Measurements from ENCODE around the gene SNTB2. TPM values are rescaled to one million over a fixed set of nuclear protein-coding genes. Genes with fewer than 3 reads are reported as not detected.
"Not testable (repeated sequence)": the region's sequence is repeated elsewhere in the genome, so short reads cannot be mapped to it uniquely, and the experiment has no call there.

The SNTB2 gene
- 4.8 and 5.7 TPM in 2 replicates for total RNA-seq (2014; rRNA removed; shearing (Covaris generic); ENCODE audit: low replicate concordance)

DNA sequence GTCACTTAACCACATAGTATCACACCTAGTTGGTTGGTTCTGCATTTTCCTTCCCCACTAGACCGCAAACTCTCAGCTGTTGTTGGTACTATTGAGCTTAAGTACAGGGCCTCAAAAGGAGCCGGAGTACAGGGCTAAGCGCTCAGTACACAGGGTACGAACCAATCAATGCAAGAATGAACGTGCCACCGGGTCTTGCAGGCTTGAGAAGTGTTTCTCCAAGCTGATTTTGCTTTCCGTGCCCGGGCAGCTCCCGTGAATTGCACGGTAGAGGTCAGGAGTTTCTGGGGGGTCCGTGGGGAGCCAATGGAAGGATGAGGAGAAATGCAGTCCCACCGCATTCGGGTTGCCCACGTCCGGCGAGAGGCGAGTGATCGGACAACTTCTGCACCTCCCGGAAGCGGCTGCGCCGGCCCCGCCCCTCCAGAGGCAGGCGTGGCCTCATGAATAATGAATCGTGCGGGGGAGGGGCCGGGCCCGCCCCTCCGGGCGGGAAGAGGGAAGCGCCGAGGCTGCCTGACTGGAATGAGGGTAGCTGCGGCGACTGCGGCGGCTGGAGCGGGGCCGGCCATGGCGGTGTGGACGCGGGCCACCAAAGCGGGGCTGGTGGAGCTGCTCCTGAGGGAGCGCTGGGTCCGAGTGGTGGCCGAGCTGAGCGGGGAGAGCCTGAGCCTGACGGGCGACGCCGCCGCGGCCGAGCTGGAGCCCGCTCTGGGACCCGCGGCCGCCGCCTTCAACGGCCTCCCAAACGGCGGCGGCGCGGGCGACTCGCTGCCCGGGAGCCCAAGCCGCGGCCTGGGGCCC is at the start of gene SNTB2:
TSS of gene SNTB2 (plus strand) at position 523 of the 804 bp plus-strand sequence. CDS start at position 526, 3 bp downstream.
- peak; percentile 92 for DNase-seq (ENCODE audit: low read depth)
- in situ Hi-C loops (cut with HindIII; ENCODE audit: low pct_unique_long_range_greater_than_20kb, low sequenced_read_pairs): no loop called here

DNA sequence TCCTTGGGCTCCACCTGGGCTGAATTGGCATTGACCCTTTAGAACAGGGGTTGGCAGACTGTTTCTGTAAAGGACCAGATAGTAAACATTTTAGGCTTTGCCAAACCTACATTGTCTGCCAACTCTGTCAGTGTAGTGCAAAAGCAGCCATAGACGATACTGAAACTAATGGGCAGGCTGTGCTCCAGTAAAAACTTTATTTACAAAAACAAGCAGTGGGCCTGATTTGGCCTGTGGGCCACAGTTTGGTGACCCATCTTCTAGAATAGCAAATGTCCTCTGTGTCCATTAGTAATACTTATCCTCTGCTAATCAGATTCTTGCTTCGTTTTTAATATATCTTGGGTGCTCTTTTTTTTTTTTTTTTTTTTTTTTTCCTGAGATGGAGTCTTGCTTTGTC is 48.4 kb upstream of the SNTB2 start:
- DNase-seq (ENCODE audit: low read depth): no peak
- in situ Hi-C loops (cut with HindIII; ENCODE audit: low pct_unique_long_range_greater_than_20kb, low sequenced_read_pairs): no loop called here

DNA sequence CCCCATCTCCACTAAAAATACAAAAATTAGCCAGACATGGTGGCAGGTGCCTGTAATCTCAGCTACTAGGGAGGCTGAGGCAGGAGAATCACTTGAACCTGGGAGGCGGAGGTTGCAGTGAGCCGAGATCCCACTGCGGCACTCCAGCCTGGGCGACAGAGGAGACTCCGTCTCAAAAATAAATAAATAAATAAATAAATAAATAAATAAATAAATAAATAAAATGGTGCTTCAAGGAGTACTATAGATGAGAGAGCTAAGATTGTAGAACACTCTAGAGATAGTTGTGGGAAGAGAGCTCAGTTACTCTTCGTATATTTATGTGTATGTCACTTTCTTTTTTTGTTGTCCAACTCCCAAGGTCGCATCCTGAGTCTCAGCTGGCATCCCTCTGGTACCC is 47.5 kb upstream of the SNTB2 start:
- DNase-seq (ENCODE audit: low read depth); in situ Hi-C loops (cut with HindIII; ENCODE audit: low pct_unique_long_range_greater_than_20kb, low sequenced_read_pairs): not testable (repeated sequence)

DNA sequence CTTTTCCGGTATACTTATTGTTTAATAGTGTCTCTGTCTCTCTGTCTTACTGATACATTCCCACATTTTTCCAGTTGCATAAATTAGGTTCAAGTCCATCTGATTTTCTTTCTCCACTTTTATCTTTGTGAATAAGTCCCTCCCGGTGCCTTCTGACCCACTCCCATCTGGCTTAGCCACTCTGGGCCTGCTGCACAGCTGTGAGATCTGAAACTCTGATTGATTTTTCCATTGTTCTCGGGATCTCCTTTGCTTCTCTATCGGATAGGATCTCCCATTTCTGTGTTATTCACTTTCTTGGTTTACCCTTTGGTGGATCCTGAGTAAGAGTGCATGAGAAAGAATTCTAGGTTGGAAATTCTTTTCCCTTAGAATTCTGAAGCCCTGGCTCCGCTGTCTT is 46.0 kb upstream of the SNTB2 start:
- in situ Hi-C loops (cut with HindIII; ENCODE audit: low pct_unique_long_range_greater_than_20kb, low sequenced_read_pairs): no loop called here
- no peak for DNase-seq (ENCODE audit: low read depth)

DNA sequence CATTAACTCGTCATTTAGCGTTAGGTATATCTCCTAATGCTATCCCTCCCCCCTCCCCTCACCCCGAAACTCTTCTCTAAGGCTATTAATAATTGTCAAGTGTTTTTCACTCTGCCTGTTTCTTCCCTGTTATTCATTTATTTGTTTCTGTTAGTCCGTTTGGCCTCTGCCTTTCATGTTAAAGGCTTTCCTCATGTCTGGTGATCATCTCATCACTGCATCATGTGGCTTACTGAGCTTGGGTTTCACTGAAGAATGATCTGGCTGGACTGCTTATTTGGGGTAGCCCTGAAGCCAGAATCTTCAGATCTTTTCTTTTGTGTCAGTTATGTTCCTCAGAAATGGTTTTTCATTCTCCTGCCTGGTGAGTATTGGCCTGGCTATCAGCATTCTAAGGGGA is 45.0 kb upstream of the SNTB2 start:
- no peak for DNase-seq (ENCODE audit: low read depth)
- in situ Hi-C loops (cut with HindIII; ENCODE audit: low pct_unique_long_range_greater_than_20kb, low sequenced_read_pairs): no loop called here

DNA sequence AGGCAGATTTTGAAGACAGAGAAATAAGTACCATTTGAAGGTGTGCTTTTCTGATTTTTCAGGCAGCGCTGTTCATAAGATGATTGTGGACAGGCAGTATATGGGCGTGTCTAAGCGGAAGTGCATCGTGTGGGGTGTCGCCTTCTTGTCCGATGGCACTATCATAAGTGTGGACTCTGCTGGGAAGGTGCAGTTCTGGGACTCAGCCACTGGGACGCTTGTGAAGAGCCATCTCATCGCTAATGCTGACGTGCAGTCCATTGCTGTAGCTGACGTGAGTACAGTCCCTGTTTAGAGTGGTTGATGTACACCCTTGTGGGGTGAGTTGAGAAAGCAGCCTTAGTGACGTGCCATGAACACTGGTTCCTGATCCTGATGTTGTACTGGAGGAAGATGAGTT is 43.8 kb upstream of the SNTB2 start:
- in situ Hi-C loops (cut with HindIII; ENCODE audit: low pct_unique_long_range_greater_than_20kb, low sequenced_read_pairs): no loop called here
- no peak for DNase-seq (ENCODE audit: low read depth)

DNA sequence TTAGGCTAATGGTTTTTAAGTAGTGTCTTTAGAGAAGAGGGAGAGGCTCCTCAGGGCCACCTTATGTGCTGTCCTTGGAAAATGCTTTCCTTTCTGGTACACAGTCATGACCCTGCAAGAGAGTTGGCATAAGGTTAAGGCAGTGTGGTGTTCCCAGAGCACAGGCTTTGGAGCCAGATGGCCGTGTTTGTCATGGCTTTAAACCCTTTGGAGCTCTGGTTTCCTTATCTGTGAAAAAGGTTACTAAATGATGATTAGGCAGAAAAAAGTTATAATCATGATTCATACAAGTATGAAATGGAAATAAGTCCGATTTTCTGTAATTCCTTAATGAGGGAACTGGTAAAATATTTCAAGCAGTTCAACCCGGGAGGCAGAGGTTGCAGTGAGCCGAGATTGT is 41.3 kb upstream of the SNTB2 start:
- in situ Hi-C loops (cut with HindIII; ENCODE audit: low pct_unique_long_range_greater_than_20kb, low sequenced_read_pairs): no loop called here
- no peak for DNase-seq (ENCODE audit: low read depth)

DNA sequence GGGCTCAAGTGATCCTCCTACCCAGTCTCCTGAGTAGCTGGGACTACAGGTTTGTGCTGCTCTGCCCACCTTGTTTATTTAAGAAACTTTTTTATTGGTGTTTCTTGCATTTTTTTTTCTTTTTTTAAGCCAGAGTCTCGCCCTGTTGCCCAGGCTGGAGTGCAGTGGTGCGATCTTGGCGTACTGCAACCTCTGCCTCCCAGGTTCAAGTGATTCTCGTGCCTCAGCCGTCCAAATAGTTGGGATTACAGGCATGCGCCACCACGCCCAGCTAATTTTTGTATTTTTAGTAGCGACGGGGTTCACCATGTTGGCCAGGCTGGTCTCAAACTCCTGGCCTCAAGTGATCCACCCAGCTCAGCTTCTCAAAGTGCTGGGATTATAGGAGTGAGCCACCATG is 37.3 kb upstream of the SNTB2 start:
- DNase-seq (ENCODE audit: low read depth); in situ Hi-C loops (cut with HindIII; ENCODE audit: low pct_unique_long_range_greater_than_20kb, low sequenced_read_pairs): not testable (repeated sequence)

DNA sequence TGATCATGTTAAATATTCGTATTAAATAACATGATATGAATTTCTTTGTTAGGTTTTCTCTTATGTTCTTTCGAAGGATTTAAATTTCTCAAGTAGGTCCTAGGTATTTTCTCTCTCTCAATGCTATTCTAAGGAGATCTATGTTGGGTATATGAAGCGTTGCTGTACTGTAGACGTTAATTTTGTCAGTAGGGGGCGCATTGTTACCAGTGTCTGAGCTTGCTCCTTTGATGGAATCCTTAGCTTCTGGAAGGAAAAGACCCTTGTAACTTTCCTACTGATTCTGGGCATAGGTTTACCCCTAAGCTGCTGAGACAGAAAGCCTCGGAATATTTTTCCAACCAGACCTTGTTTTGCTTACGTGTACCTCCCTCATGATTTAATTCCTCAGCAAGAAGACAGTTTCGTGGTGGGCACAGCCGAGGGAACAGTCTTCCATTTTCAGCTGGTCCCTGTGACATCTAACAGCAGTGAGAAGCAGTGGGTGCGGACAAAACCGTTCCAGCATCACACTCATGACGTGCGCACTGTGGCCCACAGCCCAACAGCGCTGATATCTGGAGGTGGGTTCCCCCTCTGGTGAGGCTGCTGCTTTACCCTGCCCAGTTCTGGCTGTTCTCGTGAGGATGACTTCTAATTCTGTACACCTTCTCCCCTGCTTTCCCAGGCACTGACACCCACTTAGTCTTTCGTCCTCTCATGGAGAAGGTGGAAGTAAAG is 36.7 kb upstream of the SNTB2 start:
- in situ Hi-C loops (cut with HindIII; ENCODE audit: low pct_unique_long_range_greater_than_20kb, low sequenced_read_pairs): no loop called here
- peak; percentile 44 for DNase-seq (ENCODE audit: low read depth)

DNA sequence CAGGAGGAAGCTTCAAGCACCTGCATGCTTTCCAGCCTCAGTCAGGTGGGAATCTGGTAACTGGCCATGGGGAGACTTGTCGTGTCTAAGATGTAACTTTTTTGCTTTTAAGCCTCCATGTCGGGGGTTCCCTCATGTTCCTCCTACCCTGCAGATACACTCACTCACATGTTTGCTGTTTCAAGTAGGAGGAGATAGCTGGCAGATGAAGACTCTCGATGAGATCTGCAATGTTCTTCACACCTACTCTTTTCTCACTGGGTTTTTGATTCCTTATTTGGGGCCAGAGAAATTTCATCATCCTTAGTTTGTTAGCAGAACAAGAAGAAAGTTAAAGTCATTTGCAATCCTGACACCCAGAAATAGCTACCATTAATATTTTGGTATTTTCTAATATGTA is 29.8 kb upstream of the SNTB2 start:
- no peak for DNase-seq (ENCODE audit: low read depth)
- in situ Hi-C loops (cut with HindIII; ENCODE audit: low pct_unique_long_range_greater_than_20kb, low sequenced_read_pairs): no loop called here

DNA sequence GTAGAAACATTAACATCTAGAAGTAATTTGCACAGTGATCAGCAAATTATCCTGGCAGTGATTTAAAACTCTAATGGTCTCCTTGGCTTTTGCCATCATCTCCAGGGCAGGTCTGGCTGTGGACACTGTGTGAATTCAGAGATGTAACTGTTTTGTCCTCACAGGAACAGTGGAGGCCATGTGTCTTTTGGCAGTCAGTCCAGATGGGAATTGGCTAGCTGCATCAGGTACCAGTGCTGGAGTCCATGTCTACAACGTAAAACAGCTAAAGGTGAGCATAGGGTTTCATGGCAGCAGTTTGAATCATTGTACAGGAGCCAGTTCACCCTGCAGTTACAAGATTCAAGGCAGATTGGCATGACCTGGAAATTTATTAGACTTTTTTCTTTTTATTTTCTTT is 26.8 kb upstream of the SNTB2 start:
- in situ Hi-C loops (cut with HindIII; ENCODE audit: low pct_unique_long_range_greater_than_20kb, low sequenced_read_pairs): no loop called here
- DNase-seq (ENCODE audit: low read depth): no peak

DNA sequence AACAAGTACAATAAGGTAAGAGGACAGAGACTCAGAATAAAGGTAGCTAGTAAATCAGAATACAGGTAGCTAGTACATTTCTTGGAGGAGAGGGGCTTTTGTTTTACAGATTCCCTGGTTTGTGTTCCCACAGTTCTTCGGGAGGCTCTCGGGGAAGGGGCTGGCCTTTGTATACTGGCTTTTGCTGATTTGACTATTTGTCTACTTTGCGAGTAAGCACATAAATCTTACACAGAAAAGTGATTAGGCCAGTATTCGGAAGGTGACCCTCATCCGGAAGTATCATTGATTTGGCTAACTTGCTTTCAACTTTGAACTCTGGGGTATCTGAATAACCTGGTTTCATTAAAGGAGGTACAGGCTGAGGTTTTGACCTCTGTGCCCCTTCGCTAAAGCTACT is 21.4 kb upstream of the SNTB2 start:
- DNase-seq (ENCODE audit: low read depth): no peak
- in situ Hi-C loops (cut with HindIII; ENCODE audit: low pct_unique_long_range_greater_than_20kb, low sequenced_read_pairs): no loop called here

DNA sequence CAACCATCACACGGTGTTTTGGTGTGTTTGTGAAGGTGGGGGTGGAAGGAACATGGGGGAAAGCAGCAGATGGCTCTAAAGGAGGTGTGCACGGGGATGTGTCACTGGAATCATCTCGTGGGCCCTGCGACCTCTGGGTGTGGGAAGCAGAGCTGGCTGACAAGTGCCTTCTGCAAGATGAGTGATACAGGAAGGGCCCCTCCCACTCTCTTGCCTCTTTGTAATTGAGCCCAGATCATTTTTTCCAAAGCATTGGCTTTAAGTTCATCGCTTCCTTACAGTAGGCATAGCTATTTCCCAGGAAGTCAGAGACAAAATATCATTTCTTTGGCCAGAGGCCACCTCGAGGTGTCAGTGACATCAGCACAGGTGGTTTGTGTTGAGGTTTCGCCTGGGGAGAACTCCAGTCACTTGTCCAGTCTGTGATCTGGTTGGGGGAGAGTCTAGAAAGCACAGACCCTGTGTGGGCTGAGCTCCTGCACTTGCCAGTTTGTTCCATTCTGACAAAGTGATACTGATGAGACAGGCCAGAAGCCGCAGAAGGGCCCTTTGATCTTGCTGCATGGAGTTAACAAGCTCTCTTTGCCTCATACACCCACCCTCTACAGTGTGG is 20.6 kb upstream of the SNTB2 start:
- in situ Hi-C loops (cut with HindIII; ENCODE audit: low pct_unique_long_range_greater_than_20kb, low sequenced_read_pairs): no loop called here
- DNase-seq (ENCODE audit: low read depth): no peak

DNA sequence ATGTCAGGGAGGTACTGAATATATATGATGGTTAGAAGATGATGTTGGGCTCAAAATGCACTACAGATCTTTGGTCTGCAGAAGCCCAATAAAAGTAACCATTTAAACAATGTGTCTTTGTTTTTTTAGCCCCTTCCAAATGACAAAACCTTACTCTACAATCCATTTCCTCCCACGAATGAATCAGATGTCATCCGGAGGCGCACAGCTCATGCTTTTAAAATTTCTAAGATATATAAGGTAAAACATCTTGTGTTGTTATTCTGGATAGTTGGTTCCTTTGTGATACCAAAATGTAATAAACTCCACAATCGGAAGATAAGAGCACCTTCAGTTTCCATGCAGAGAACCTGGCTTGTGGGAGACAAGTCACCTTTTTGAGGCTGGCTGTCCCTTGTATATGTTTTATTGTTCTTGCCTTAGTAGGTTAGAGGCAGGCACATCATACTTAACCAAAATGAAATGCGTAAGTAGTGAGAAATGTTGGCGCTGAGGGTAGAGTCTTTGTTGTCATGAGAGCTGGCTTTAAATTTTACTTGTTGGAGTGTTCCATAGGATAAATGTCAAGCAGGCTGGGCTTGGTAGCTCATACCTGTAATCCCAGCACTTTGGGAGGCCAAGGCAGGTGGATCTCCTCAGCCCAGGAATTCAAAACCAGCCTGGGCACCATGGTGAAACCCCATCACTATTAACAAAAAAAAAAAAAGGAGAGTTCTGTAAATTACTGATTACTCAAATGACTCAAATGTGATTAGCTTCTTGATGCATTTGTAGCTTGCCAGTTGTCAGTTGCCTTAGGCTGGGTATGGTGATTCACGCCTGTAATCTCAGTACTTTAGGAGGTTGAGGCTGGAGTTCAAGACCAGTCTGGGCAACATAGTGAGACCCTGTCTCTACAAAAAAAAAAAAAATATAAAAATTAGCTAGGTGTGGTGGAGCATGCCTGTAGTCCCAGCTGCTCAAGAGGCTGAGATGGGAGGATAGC is 19.7 kb upstream of the SNTB2 start:
- no peak for DNase-seq (ENCODE audit: low read depth)
- in situ Hi-C loops (cut with HindIII; ENCODE audit: low pct_unique_long_range_greater_than_20kb, low sequenced_read_pairs): no loop called here

DNA sequence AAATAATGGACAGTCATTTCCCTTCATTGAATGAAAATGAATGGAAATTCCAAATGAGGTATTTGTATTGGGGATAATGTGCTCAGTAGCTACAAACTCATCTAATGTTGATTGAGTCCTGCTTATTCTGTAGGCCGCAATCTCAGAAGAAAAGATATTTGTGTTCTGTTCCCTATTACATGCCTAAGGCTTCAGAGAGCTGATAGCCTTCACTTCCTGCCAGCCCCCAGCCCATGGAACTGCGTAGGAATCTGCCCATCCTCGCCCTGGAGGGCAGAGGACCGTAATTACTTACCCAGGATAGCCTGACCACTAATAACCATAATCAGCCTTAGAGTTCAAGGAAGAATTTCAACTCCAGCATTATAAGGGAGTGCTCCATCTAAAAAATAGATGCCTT is 17.9 kb upstream of the SNTB2 start:
- in situ Hi-C loops (cut with HindIII; ENCODE audit: low pct_unique_long_range_greater_than_20kb, low sequenced_read_pairs): no loop called here
- no peak for DNase-seq (ENCODE audit: low read depth)

DNA sequence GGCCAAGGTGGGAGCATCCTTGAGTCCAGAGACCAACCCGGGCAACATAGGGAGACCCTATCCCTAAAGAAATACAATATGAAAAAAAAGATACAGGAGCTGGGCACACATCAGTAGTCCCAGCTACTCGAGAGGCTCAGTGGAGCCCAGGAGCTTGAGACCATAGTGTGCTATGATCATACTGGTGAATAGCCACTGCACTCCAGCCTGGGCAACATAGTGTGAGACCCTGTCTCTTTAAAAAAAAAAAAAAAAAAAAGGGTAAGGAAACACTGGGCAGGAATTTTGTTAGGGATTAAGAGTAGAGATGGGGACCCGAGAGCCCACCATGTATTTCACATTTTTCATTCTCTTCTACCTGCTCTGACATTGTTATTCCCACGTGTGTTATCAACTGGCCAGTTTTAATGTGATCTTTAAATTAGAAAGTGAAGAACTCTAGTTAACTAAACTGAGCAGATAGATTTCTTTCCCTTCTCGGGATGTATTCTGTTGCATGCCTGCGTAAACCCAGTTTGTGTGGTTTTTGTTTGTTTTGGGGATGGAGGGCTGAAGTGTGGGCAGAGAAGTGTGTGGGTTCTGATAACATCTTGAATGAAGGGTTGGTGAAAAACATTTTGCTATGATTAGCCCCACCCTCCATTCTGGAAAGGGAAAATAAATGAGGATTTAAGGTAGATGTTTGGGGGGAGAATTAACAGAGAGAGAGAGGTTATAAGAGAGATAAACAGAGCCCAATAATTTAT is 17.2 kb upstream of the SNTB2 start:
- DNase-seq (ENCODE audit: low read depth): no peak
- in situ Hi-C loops (cut with HindIII; ENCODE audit: low pct_unique_long_range_greater_than_20kb, low sequenced_read_pairs): no loop called here

DNA sequence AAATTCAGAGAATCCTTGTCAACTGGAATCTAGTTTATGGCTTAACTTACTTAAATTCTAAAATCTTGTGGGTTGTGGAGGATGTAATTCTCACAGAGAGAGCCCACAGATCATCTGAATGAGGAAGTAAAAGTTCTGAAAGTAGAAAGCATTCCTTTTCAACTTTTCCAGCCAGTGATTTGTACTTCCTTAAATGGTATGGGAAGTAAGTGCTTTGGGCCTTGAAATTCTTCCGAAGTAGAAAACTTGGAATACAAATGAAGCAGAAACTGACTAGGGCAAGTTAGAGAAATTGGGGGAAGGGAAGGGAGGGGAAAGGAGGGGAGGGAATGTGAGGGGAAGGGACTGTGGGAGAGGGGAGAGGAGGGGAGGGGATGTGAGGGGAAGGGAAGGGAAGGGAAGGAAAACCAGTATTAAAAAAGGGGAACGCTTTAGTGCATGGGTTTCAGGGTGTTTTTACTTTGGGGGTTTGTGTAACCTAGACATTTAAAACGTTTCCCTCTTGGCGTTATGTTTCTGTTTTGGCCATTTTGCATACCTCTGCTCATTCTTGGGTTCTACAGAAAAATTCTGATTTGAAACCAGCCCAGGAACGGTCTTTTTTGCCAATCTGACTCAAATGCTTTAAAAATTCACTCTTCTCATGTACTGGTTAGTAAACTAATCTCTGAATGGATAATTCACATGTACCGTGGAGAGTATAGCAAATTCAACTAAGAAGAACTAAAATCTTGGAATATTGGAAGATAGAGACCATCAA is 15.5 kb upstream of the SNTB2 start:
- in situ Hi-C loops (cut with HindIII; ENCODE audit: low pct_unique_long_range_greater_than_20kb, low sequenced_read_pairs): no loop called here
- DNase-seq (ENCODE audit: low read depth): no peak
